Esophagus squamous epithelium (tissue), 4 donors: ENCODE measurements around the gene SPACA6.

Experiments used
- CTCF ChIP-seq, 6 experiments: fragments of 450-650 bp in 4 of 6; fragments of 200-600 bp in 2 of 6; sonication (generic) in 2 of 6; IDR thresholded peaks; one replicate each; pipeline ENCODE4 v1.5.1; 2016 to 2019; ENCODE audit warnings: antibody characterized with exemption in 6 of 6, mild to moderate bottlenecking in 4 of 6, moderate library complexity in 4 of 6
- POLR2A ChIP-seq, 4 donors: fragments of 450-650 bp; IDR thresholded peaks; one replicate each; pipeline ENCODE4 v1.6.1; 2017; ENCODE audit warnings: antibody characterized with exemption in 4 of 4, mild to moderate bottlenecking in 4 of 4, moderate library complexity in 3 of 4

DNA sequence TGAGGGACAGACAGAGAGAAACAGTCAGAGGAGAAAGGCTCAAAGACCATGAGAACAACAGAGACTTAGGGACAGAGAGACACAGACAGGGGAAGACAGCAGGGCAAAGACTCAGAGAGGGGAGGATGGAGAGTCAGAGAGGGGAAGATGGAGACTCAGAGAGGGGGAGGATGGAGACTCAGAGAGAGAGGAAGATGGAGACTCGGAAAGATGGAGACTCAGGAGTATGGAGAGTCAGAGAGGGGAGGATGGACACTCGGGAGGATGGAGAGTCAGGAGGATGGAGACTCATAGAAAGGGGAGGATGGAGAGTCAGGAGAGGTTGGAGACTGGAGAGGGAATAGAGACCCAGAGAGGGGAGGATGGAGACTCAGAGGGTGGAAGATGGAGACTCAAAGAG is 689 bp downstream of the SPACA6 start:
- no peak for TF ChIP-seq CTCF (IDR thresholded peaks at IDR 0.05)
- TF ChIP-seq POLR2A (IDR thresholded peaks at IDR 0.05) = no peak
